ENCODE data around the gene DENND6B.

DNA sequence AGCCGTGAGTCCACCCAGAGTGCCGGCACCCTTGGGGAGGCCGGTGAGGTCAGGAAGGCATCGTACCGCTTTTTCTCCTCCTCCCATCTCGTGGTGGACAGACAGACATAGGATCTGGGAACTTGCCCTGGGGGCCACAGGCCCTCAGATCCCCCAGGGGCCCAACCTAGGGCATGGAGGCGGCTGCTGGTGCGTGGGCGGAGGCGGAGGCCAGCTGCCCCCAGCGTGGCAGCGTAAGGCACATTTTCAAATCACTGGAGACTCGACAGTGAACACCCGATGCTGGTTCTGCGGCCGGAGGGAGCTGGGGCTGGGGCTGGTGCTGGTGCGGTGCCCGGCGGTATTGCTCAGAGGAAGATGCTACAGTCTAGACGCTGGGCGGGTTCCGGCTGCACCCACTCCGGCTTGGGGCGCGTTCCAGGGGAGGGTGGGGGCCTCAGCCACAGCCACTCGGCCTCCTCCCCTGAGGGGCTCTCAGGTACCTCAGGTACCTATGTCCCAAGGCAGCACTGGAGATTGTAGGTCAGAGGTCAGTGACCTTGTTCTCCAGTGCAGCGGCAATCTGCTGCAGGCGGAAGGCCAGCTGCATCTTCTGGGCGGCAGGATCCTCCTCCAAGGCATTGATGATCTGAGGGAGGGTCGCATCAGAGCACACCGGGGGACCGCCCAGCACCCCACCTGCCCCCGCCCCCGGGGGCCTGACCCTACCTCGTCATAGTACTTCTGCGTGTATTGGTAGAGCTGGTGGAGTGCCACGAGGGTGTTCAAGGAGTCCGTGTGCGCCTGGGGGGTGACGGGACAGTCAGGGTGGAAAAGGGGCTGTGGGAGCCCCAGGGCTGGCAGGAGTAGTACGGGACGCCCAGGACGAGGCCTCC, 51.4 kb downstream of the DENND6B start:
- TF ChIP-seq, protein P1, sequence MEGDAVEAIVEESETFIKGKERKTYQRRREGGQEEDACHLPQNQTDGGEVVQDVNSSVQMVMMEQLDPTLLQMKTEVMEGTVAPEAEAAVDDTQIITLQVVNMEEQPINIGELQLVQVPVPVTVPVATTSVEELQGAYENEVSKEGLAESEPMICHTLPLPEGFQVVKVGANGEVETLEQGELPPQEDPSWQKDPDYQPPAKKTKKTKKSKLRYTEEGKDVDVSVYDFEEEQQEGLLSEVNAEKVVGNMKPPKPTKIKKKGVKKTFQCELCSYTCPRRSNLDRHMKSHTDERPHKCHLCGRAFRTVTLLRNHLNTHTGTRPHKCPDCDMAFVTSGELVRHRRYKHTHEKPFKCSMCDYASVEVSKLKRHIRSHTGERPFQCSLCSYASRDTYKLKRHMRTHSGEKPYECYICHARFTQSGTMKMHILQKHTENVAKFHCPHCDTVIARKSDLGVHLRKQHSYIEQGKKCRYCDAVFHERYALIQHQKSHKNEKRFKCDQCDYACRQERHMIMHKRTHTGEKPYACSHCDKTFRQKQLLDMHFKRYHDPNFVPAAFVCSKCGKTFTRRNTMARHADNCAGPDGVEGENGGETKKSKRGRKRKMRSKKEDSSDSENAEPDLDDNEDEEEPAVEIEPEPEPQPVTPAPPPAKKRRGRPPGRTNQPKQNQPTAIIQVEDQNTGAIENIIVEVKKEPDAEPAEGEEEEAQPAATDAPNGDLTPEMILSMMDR (IDR thresholded peaks at IDR 0.05) = no peak
- no peak for TF ChIP-seq POLR2A (IDR thresholded peaks at IDR 0.05)
